Measurements from ENCODE around the gene CIDEC.

The CIDEC gene

DNA sequence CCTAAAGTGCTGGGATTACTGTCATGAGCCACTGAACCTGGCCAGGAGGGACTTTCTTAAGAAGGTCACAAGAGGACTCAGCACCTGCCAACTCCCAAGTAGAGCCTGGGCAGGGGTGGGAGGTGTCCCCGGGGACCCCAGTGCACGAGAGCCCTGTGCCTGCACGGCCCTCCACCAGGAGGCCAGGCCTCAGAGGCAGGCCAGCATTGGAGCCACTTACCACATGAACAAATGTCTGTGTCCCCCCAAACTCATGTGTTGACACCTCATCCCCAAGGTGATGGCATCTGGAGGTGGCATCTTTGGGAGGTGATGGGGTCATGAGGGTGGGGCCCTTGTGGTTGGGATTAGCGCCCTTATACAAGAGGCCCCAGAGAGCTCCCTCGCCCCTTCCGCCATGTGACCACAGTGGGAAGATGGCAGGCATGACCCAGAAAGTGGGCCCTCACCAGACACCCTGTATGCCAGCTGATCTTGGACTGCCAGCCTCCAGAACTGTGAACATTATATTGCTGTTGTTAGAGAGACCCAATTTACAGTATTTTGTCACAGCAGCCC, 33.0 kb downstream of the CIDEC start:
- no peak for TF ChIP-seq CTCF (IDR thresholded peaks at IDR 0.05)

GRCh38 chr3:9846231-9846630, 33.8 kb downstream of the CIDEC start:
- TF ChIP-seq CTCF (IDR thresholded peaks at IDR 0.05), result no peak

DNA sequence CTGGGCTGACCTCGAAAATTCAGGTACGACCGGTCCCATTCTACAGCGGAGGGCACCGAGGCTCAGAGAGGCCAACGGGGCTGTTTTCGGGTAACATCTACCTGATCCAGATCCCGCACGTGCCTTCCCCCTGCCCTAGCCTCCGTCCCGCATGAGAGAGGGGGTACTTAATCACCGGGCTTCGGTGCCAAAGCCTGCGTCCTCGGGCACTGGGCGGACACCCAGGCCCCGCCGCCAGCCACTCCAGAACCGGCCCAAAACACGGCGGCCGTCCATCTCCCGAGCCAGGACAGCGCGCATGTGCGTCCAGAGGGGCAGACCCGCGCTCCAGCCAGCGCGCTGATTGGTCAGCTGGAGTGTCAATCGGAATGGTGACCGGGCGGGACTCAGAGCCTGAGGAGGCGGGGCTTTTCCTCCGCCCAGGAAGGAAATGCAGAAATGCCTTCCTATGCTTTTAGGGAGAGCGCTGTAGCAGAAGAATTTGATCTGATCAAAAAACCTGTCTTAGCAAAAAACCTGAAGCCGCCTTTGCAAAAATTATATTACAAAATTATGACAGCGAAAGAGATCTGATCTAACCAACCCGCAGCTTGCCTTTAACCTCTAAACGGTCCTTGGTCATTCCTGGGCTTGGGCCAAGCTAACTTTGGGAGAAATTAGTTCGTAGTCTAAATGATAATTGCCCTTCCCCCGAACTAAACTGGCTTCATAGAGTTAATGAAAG, 36.2 kb downstream of the CIDEC start, which contains the start of gene RPUSD3:
RPUSD3 (minus strand) TSS at position 294 of the 724 bp plus-strand sequence; CDS start at position 276, 18 bp downstream.
- no peak for TF ChIP-seq CTCF (IDR thresholded peaks at IDR 0.05)

DNA sequence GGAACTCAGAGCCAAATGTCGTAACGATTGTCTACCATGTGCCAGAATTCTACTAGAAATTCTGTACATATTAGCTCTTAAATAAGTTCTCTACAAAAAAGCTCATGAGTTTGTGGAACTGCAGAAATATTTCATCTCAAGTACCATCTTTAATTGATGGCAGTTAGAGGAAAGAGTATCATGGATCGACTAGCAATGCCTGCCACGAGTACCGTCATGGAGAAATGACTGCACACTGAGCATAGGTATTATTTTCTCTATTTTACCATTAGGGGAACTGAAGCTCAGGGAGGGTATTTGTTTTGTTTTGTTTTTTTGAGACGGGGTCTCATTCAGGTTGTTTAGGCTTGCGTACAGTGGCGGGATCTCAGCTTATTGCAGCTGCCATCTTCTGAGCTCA, 39.0 kb downstream of the CIDEC start:
- no peak for TF ChIP-seq CTCF (IDR thresholded peaks at IDR 0.05)

DNA sequence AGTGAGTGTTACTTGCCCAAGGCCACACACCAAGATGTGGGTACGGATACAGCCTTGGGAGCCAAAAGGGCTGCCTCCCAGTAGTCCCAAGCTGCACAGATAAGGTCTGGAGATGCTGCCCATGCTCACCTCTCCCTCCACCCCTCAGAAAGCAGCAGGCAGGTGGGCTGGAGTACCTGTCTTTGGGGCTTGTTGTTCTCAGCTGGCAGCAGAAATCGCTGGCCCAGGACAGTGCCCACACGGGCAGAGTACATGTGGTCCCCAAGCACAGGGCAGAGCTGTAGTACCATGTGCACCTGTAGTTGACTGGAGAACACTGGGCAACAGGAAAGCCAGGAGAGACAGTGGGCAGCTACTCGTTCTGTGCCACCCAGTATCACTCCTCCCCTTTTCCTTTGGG, 41.2 kb downstream of the CIDEC start:
- TF ChIP-seq CTCF (IDR thresholded peaks at IDR 0.05), result no peak

- no peak for TF ChIP-seq CTCF (IDR thresholded peaks at IDR 0.05)
Observed at GRCh38 chr3:9837701-9838582, 42.1 kb downstream of the CIDEC start.

DNA sequence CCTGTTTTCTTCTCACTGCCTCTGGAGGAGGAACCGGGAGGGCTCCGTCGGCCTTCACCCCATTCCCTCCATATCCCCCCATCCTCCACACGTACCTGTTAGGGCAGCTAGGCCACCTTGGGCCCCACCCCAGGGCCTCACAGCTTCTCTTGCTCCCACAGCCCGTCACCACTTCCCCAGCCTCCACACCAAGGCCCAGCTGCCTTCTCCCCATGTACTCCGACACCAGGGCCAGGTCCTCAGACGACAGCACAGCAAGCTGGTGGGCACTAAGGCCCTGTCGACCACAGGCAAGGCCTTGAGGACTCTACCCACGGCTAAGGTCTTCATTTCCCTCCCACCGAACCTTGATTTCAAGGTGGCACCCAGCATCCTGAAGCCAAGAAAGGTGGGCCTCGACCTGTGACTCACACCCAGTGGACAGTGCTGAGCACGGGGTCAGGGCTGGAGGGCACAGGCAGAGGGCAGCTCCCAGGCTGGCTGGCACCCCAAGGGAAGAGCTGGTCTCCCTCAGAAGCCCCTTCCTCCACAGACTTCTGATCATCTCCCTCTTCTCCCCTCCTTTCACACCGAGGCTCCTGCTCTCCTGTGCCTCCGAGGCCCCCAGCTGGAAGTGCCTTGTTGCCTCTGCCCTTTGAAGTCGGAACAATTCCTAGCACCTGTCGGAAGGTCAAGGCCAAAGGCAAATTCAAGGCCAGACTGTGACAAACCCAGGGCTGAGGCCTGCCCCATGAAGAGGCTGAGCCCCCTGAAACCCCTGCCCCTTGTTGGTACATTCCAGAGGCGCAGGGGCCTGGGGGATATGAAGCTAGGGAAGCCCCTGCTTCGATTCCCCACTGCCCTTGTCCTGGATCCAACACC, 45.3 kb downstream of the CIDEC start:
- no peak for TF ChIP-seq CTCF (IDR thresholded peaks at IDR 0.05)

Measured in LNCAP (cell line).